Pericardium fibroblast (primary cell): ENCODE results near the gene RAB1B. TPM values are rescaled to one million over a fixed set of nuclear protein-coding genes. Genes with fewer than 3 reads are reported as not detected.

Experiments used
- total RNA-seq: library from RNA; depleted of rRNA; stranded (reverse); fragments of >200 nt; gene quantifications from 2 replicates; pipeline ENCODE4 v1.2.3, GENCODE V29; 2015

Gene RAB1B
- 93.9 and 103 TPM in 2 replicates for total RNA-seq

GRCh38 chr11:66268244-66268951, at the start of gene RAB1B:
TSS of gene RAB1B (plus strand) at chr11:66268639. CDS start at chr11:66268680, 41 bp downstream.

GRCh38 chr11:66277471-66278362, 9.3 kb downstream of the RAB1B start, which contains the start of gene CNIH2:
TSS of gene CNIH2 (plus strand) at chr11:66278175. CDS start at chr11:66278457, 282 bp downstream.

GRCh38 chr11:66288671-66289547, 20.5 kb downstream of the RAB1B start, which contains the start of gene YIF1A:
TSS of gene YIF1A (minus strand) at chr11:66289143. CDS start at chr11:66288985, 158 bp downstream.

GRCh38 chr11:66291706-66292542, 23.5 kb downstream of the RAB1B start, which contains the start of gene TMEM151A:
TSS of gene TMEM151A (plus strand) at chr11:66291894. CDS start at chr11:66292014, 120 bp downstream.

GRCh38 chr11:66316849-66317251, 48.4 kb downstream of the RAB1B start, which contains the start of gene CD248:
TSS of gene CD248 (minus strand) at chr11:66317044. CDS start at chr11:66317027, 17 bp downstream.

Other genes starting within 250 kb of the RAB1B start
- gene CATSPER1, start 242.2 kb upstream of the RAB1B start, total RNA-seq = not detected in 2 replicates
- not detected in 2 replicates for gene GAL3ST3, start 219.5 kb upstream of the RAB1B start, total RNA-seq
- gene SF3B2, start 216.3 kb upstream of the RAB1B start, total RNA-seq = 121 and 132 TPM in 2 replicates
- gene PACS1, start 198.4 kb upstream of the RAB1B start, total RNA-seq = 35.2 and 42.0 TPM in 2 replicates
- gene KLC2, start 10.9 kb upstream of the RAB1B start, total RNA-seq = 16.2 and 17.4 TPM in 2 replicates
- gene CNIH2, start 9.5 kb downstream of the RAB1B start, total RNA-seq = 0.70 TPM in 1 of 2 replicates, not detected in the other
- 149 and 223 TPM in 2 replicates for gene YIF1A, start 20.5 kb downstream of the RAB1B start, total RNA-seq
- 0.34 and 5.6 TPM in 2 replicates for gene TMEM151A, start 23.3 kb downstream of the RAB1B start, total RNA-seq
- 500 and 529 TPM in 2 replicates for gene CD248, start 48.4 kb downstream of the RAB1B start, total RNA-seq
- gene RIN1, start 67.8 kb downstream of the RAB1B start, total RNA-seq = 18.4 and 25.3 TPM in 2 replicates
- gene BRMS1, start 76.5 kb downstream of the RAB1B start, total RNA-seq = 30.1 and 44.9 TPM in 2 replicates
- gene B4GAT1, start 79.0 kb downstream of the RAB1B start, total RNA-seq = 39.1 and 41.3 TPM in 2 replicates
- 0.26 TPM in 1 of 2 replicates, not detected in the other for gene SLC29A2, start 103.1 kb downstream of the RAB1B start, total RNA-seq
- under 0.01 TPM in 1 of 2 replicates, not detected in the other for gene NPAS4, start 152.4 kb downstream of the RAB1B start, total RNA-seq
- 44.0 and 45.0 TPM in 2 replicates for gene MRPL11, start 170.2 kb downstream of the RAB1B start, total RNA-seq
- 6.7 and 8.4 TPM in 2 replicates for gene PELI3, start 198.3 kb downstream of the RAB1B start, total RNA-seq
- 24.4 and 52.5 TPM in 2 replicates for gene DPP3, start 211.8 kb downstream of the RAB1B start, total RNA-seq
- gene BBS1, start 242.0 kb downstream of the RAB1B start, total RNA-seq = 18.6 and 33.6 TPM in 2 replicates